ENCODE measurements around the gene RAB43. TPM values are rescaled to one million over a fixed set of nuclear protein-coding genes. Genes with fewer than 3 reads are reported as not detected.
"Not testable (repeated sequence)": the region's sequence is repeated elsewhere in the genome, so short reads cannot be mapped to it uniquely, and the experiment has no call there.

The RAB43 gene
- 10 to 100 TPM; 52.0 to 59.1 TPM for total RNA-seq

DNA sequence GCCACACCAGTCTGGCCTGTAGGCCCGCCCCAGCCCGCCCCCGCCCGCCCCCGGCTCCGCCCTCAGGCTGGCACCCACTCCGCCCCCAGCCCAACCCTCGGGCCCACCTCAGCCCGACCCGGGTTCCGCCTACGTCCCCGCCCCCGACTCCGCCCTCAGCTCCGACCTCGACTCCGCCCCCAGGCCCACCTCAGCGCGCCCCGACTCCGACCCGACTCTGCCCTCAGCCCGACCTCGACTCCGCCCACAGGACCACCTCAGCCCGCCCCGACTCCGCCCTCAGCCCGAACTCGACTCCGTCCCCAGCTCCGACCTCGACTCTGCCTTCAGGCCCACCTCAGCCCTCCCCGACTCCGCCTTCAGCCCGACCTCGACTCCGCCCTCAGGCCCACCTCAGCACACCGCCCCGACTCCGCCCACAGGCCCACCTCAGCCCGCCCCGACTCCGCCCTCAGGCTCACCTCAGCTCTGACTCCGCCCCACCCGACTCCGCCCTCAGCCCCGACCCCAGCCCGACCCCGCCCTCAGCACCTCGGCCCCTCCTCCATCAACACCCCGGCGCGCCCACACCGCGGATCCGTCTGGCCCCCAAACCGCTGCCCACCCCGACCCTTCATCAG, at the start of gene RAB43:
RAB43 (minus strand) TSS at position 13 of the 620 bp plus-strand sequence. CDS start 315 bp downstream, outside the sequence.
- Mint-ChIP-seq H3K9me3 (no peaks in the 10 kb centered on the region), H3K36me3 (ENCODE audit: low read depth) (peaks cover 38% of the 10 kb centered on the region), H3K27me3 (no peaks in the 10 kb centered on the region), H3K4me3 (peak within 1 kb of the TSS; percentile 92), H3K27ac (peak within 1 kb of the TSS; percentile 98), H3K4me1 (peaks cover 36% of the 10 kb centered on the region)
- ChIA-PET CTCF (interaction anchor here (0.6 to 2.3 kb wide), 14 partner anchors 9 to 130 kb away, joined by 3 to 13 read pairs (median 4); partner anchors contain the start of gene ISY1), POLR2A (interaction anchor here (0.9 to 1.2 kb wide), 2 partner anchors 54 to 68 kb away, joined by 3 read pairs; no protein-coding TSS in a partner anchor)
- peak; percentile 84 for DNase-seq

DNA sequence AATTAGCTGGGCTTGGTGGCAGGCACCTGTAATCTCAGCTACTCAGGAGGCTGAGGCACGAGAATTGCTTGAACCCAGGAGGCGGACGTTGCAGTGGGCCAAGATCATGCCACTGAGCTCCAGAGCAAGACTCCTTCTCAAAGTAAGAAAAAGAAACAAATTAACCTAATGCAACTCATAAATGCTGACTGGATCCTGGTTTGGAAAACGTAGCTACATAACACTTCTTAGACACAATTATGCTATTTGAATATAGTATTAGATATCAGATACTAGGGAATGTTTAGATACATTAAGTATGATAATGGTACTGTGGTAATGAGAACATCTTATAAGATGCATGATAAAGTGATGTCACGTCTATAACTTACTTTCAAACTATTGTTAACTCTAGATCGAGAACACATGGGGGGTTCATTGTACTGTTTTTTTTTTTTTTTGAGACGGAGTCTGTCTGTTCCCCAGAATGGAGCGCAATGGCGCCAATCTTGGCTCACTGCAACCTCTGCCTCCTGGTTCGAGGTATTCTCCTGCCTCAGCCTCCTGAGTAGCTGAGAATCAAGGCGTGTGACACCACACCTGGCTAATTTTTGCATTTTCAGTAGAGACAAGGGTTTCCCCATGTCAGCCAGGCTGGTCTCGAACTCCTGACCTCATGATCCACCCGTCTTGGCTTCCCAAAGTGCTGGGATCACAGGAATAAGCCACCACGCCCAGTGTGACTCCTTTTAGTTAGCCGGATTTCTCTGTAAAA, 45.2 kb upstream of the RAB43 start:
- Mint-ChIP-seq H3K27ac (peak overlapping the region; percentile 15), H3K9me3 (no peaks in the 10 kb centered on the region), H3K27me3 (no peaks in the 10 kb centered on the region), H3K4me3 (no peak overlapping the region), H3K36me3 (ENCODE audit: low read depth) (peaks cover 51% of the 10 kb centered on the region), H3K4me1 (peaks cover 32% of the 10 kb centered on the region)
- POLR2A ChIA-PET = no interaction called here
- CTCF ChIA-PET = interaction anchor here (0.6 to 1.7 kb wide), 5 partner anchors 12 to 79 kb away, joined by 3 to 7 read pairs (median 3); no protein-coding TSS in a partner anchor
- no peak for DNase-seq

DNA sequence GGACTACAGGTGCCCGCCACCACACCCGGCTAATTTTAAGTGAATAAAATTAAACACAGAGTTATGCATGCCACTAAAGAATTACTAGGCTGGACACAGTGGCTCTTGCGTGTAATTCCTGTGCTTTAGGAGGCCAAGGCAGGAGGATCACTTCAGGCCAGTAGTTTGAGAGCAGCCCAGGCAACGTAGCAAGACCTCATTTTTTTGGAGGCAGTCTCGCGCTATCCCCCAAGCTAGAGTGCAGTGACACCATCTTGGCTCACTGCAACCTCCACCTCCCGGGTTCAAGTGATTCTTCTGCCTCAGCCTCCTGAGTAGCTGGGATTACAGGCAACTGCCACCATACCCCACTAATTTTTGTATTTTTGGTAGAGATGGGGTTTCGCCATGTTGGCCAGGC, 44.0 kb upstream of the RAB43 start:
- H3K27ac Mint-ChIP-seq, H3K9me3 Mint-ChIP-seq, H3K4me3 Mint-ChIP-seq, DNase-seq, H3K27me3 Mint-ChIP-seq: not testable (repeated sequence)
- Mint-ChIP-seq H3K4me1 (peaks cover 27% of the 10 kb centered on the region), H3K36me3 (ENCODE audit: low read depth) (peaks cover 42% of the 10 kb centered on the region)
- POLR2A ChIA-PET = interaction anchor here (0.6 kb wide), 1 partner anchor 196 kb away, joined by 3 read pairs; no protein-coding TSS in a partner anchor
- CTCF ChIA-PET = interaction anchor here (0.6 to 1.7 kb wide), 2 partner anchors 80 to 319 kb away, joined by 3 to 7 read pairs; no protein-coding TSS in a partner anchor

DNA sequence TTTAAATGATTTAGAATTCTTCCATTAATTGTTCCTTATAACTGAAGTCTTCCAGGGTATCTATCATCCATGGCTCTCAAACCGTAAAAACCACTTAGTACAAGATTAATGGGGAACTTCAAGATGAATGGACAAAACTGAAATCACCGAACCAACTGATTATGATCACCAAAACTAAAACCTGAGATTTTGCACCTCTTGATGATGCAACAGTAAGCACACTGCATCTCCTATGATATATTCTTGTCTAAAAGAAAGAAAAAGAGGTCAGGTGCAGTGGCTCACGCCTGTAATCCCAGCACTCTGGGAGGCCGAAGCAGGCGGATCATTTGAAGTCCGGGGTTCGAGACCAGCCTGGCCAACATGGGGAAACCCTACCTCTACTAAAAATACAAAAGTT, 42.9 kb upstream of the RAB43 start:
- ChIA-PET CTCF (interaction anchor here (0.6 to 0.8 kb wide), 4 partner anchors 46 to 152 kb away, joined by 3 read pairs; a partner anchor contains a TSS), POLR2A (interaction anchor here (0.6 kb wide), 1 partner anchor 14 kb away, joined by 4 read pairs; no protein-coding TSS in a partner anchor)
- no peak overlapping the region for H3K27ac Mint-ChIP-seq
- H3K27me3 Mint-ChIP-seq = no peaks in the 10 kb centered on the region
- H3K4me1 Mint-ChIP-seq = peaks cover 32% of the 10 kb centered on the region
- H3K4me3 Mint-ChIP-seq = no peak overlapping the region
- no peak for DNase-seq
- H3K36me3 Mint-ChIP-seq (ENCODE audit: low read depth) = peaks cover 34% of the 10 kb centered on the region
- no peaks in the 10 kb centered on the region for H3K9me3 Mint-ChIP-seq

DNA sequence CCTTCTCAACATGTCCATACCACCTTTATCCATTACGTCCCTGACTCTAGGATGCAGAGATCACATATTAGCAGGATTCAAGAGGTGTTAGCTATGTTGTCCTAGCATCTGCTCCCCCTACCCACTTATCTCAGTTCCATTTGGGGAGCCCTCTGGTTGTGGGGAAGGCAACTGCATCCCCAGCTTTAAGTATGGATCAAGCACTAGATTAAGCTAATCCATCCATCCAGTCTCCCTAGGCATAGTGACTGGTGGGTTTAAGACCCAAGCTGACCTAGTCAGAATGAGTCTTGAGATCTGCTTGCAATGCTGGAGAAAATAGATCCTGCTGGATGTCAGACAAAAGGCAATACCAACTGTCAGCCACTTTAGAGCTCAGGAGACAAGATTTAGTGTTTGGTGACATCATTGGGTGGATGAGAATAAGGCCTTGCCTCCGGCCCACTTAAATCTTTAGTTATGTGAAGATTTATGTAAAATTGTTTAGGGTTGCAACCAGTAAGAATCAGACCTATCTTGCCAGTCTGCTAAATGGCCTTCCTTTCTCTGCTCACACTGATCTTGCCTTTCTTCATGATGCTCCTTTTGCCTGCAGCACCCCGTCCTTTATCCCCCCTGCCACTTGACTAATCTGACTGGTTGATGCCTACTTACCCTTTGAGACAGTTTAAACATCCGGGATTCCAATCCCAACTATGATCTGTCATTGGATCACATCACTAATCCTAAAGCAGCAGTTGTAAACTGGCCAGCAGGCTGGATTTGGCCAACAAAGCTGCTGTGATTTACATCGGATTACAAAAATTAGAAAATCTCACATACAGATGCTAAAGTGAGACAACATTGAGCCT, 41.4 kb upstream of the RAB43 start:
- peak overlapping the region; percentile 95 for H3K4me3 Mint-ChIP-seq
- no peaks in the 10 kb centered on the region for H3K9me3 Mint-ChIP-seq
- CTCF ChIA-PET = interaction anchor here (0.7 to 3.2 kb wide), 17 partner anchors 9 to 193 kb away, joined by 3 to 48 read pairs (median 5); partner anchors contain the start of genes CNBP and COPG1
- H3K27ac Mint-ChIP-seq = peak overlapping the region; percentile 98
- POLR2A ChIA-PET = interaction anchor here (0.8 kb wide), 1 partner anchor 36 kb away, joined by 4 read pairs; no protein-coding TSS in a partner anchor
- no peaks in the 10 kb centered on the region for H3K27me3 Mint-ChIP-seq
- peak; percentile 22 for DNase-seq
- H3K4me1 Mint-ChIP-seq = peaks cover 41% of the 10 kb centered on the region
- H3K36me3 Mint-ChIP-seq (ENCODE audit: low read depth) = peaks cover 36% of the 10 kb centered on the region

DNA sequence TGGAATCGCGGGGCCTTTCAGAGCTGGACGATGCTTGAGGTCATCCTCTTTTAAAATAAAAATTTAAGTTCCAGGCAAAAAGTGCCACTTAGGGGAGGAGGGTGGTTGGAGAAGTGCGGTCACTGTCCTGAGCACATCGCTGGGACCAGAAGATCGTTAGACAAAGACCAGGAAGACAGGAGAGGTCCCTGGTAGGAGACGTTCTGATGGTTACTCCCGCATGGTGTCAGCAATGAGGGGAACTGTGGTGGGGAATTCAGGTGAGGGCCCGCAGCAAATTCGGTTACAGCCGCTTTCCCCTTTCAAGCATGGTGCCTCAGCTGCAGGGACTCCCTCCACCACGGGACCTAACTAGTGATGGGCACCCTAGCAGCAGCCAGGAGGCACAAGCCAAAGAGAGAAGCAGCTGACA, 40.3 kb upstream of the RAB43 start:
- Mint-ChIP-seq H3K27ac (peak overlapping the region; percentile 98), H3K27me3 (no peaks in the 10 kb centered on the region), H3K4me1 (peaks cover 39% of the 10 kb centered on the region), H3K4me3 (peak overlapping the region; percentile 95), H3K36me3 (ENCODE audit: low read depth) (peaks cover 34% of the 10 kb centered on the region), H3K9me3 (no peaks in the 10 kb centered on the region)
- CTCF ChIA-PET = interaction anchor here (0.7 to 3.2 kb wide), 23 partner anchors 8 to 512 kb away, joined by 3 to 48 read pairs (median 5); partner anchors contain the start of genes CNBP, COPG1 and RAB43
- POLR2A ChIA-PET = interaction anchor here (1.0 kb wide), 1 partner anchor 84 kb away, joined by 9 read pairs; no protein-coding TSS in a partner anchor
- peak; percentile 43 for DNase-seq

DNA sequence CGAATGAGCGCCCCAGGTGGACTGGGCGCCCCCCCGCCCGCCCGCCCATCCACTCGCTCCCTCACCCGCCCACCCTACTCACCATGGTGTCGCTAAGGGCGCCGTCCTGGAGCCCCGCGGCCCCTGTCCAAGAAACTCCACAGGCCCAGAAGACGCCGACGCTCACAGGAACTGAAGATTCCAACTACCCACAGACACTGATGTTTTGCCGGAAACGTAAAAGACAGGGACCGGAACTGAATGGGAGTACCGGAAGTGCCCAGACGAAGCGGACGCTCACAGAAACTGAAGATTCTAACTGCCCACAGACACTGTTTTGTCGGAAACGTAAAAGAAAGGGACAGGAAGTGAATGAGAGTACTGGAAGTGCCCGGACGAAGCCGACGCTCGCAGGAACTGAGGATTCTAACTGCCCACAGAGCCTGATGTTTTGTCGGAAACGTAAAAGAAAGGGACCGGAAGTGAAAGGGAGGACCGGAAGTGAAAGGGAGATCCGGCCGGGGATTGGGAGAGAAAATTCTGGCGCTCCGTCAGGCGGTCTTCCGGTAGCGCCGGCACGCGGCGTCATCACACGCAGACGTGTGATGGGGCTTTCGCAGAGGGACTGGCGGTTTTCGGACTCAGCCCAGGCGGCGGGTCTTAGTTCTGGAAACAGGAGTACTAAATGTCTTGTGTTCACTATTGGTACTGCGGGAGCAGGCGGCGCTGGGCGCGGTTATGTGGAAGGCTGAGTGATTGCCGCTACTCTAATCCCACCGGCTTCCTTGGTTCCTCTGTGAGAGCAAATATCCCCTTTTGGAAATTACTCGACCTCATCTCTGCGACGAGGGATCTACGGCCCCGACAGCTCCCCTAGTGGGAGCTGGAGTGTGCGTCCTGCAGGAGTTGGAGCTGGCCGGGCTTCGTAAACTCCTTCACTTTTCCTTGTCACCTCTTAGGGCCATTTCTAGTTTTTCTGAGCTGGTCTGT, 39.6 kb upstream of the RAB43 start, which contains the start of gene ISY1:
ISY1 (minus strand) TSS at position 173 of the 969 bp plus-strand sequence; CDS start at position 85, 88 bp downstream.
- no peaks in the 10 kb centered on the region for H3K27me3 Mint-ChIP-seq
- peak within 1 kb of the TSS; percentile 98 for H3K27ac Mint-ChIP-seq
- POLR2A ChIA-PET = interaction anchor here (1.0 kb wide), 1 partner anchor 85 kb away, joined by 9 read pairs; no protein-coding TSS in a partner anchor
- peaks cover 29% of the 10 kb centered on the region for H3K36me3 Mint-ChIP-seq (ENCODE audit: low read depth)
- H3K4me1 Mint-ChIP-seq = peaks cover 37% of the 10 kb centered on the region
- peak within 1 kb of the TSS; percentile 95 for H3K4me3 Mint-ChIP-seq
- H3K9me3 Mint-ChIP-seq = no peaks in the 10 kb centered on the region
- CTCF ChIA-PET = interaction anchor here (0.7 to 3.2 kb wide), 19 partner anchors 9 to 512 kb away, joined by 3 to 48 read pairs (median 5); partner anchors contain the start of genes COPG1 and RAB43
- peak; percentile 91 for DNase-seq

DNA sequence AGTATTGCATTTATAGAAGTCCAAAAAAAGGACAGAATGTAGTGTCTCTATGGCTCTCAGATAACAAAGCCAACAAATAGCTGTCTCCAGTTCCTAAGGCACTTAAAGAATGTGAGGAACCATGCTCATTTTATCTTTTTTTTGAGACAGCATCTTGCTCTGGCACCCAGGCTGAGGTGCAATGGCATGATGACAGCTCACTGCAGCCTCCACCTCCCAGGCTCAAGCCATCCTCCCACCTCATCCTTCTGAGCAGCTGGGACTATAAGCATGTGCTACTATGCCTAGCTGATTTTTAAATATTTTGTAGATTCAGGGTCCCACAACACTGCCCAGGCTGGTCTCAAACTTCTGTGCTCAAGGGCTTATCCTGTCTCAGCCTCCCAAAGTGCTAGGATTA, 23.2 kb upstream of the RAB43 start:
- Mint-ChIP-seq H3K27ac (no peak overlapping the region), H3K36me3 (ENCODE audit: low read depth) (peaks cover 31% of the 10 kb centered on the region), H3K4me1 (peaks cover 3% of the 10 kb centered on the region), H3K27me3 (no peaks in the 10 kb centered on the region), H3K9me3 (no peaks in the 10 kb centered on the region), H3K4me3 (no peak overlapping the region)
- DNase-seq = no peak
- ChIA-PET CTCF (interaction anchor here (0.6 to 2.3 kb wide), 4 partner anchors 11 to 138 kb away, joined by 3 to 5 read pairs (median 3); no protein-coding TSS in a partner anchor), POLR2A (no interaction called here)

DNA sequence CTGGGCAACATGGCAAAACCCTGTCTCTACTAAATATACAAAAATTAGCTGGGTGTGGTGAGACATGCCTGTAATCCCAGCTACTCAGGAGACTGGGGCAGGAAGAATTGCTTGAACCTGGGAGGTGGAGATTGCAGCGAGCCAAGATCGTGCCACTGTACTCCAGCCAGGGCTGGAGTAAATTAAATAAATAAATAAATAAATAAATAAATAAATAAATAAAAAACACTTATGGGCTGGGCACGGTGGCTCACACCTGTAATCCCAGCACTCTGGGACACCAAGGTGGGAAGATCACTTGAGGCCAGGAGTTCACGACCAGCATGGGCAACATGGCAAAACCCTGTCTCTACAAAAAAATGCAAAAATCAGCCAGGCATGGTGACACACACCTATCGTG, 19.4 kb upstream of the RAB43 start:
- H3K4me1 Mint-ChIP-seq, H3K27me3 Mint-ChIP-seq, CTCF ChIA-PET, POLR2A ChIA-PET, DNase-seq, H3K9me3 Mint-ChIP-seq, H3K27ac Mint-ChIP-seq, H3K4me3 Mint-ChIP-seq: not testable (repeated sequence)
- H3K36me3 Mint-ChIP-seq (ENCODE audit: low read depth) = peaks cover 26% of the 10 kb centered on the region

DNA sequence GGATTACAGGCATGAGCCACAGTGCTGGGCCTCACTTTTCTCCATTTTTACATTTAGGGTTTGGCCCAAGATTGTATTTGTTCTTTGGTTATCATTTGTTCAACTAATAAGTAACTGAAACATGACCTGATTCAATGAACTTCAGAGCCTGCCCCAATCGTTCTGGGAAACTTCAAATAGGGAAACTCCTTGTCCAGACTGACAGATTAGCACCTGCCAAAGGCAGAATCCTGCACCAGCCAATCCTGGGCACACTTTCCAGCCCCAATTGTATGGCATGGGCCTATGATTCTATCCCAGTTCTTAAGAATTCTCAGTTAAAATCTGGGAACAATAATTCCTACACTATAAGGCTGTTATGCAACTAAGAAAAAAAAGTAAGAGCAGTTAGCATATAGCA, 18.3 kb upstream of the RAB43 start:
- H3K27me3 Mint-ChIP-seq = no peaks in the 10 kb centered on the region
- H3K27ac Mint-ChIP-seq = no peak overlapping the region
- ChIA-PET CTCF (no interaction called here), POLR2A (no interaction called here)
- H3K9me3 Mint-ChIP-seq = no peaks in the 10 kb centered on the region
- H3K4me3 Mint-ChIP-seq = no peak overlapping the region
- DNase-seq = no peak
- H3K4me1 Mint-ChIP-seq = no peaks in the 10 kb centered on the region
- peaks cover 18% of the 10 kb centered on the region for H3K36me3 Mint-ChIP-seq (ENCODE audit: low read depth)

DNA sequence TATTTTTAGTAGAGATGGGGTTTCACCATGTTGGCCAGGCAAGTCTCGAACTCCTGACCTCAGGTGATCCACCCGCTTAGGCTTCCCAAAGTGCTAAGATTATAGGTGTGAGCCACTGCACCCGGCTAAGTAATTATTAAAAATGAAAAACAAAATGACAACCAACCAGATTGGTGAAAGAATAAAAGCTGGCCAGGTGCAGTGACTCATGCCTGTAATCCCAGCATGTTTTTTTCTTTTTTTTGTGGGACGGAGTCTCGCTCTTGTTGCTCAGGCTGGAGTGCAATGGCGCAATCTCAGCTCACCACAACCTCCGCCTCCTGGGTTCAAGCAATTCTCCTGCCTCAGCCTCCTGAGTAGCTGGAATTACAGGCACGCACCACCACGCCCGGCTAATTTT, 14.7 kb upstream of the RAB43 start:
- POLR2A ChIA-PET, H3K27ac Mint-ChIP-seq, H3K4me3 Mint-ChIP-seq, DNase-seq, H3K4me1 Mint-ChIP-seq, H3K9me3 Mint-ChIP-seq, H3K27me3 Mint-ChIP-seq: not testable (repeated sequence)
- peaks cover 39% of the 10 kb centered on the region for H3K36me3 Mint-ChIP-seq (ENCODE audit: low read depth)
- CTCF ChIA-PET = interaction anchor here (1.0 kb wide), 1 partner anchor 30 kb away, joined by 3 read pairs; no protein-coding TSS in a partner anchor
